HCT116 (cell line): ENCODE results near the gene ANKRD55. TPM values are rescaled to one million over a fixed set of nuclear protein-coding genes. Genes with fewer than 3 reads are reported as not detected.
"Not testable (repeated sequence)": the region's sequence is repeated elsewhere in the genome, so short reads cannot be mapped to it uniquely, and the experiment has no call there.

Source experiments
- ATAC-seq: fragments of 200-7000 bp; cut with Tn5 transposase; 2 replicates; pipeline ENCODE4 v1.9.1; 2020; ENCODE audit warnings: mild to moderate bottlenecking, moderate library complexity
- BruUV-seq: library from RNA; stranded (reverse); fragments of 400-500 nt; replicated peaks from 2 replicates; lab custom pipeline; 2021; lab: Mats Ljungman, UMichigan
- CTCF ChIA-PET: fragments of 300-600 bp; sonication (Branson Sonifier 250); formaldehyde crosslinking; loops from one replicate; lab custom pipeline; 2021; ENCODE audit warnings: antibody characterized with exemption; lab: Charles Lee
- POLR2A ChIA-PET: fragments of 300-600, 350-600 bp; sonication (Branson Sonifier 250); formaldehyde crosslinking; loops from one replicate; lab custom pipeline; 2021; ENCODE audit warnings: antibody characterized with exemption; lab: Charles Lee
- RAD21 ChIA-PET, 2 experiments: fragments of 300-600 bp; sonication (Branson Sonifier 250); formaldehyde crosslinking; loops; one replicate each; lab custom pipeline; 2023; ENCODE audit warnings: low total read pairs in 2 of 2; ENCODE audit not compliant: uncharacterized antibody in 2 of 2, unreplicated experiment in 2 of 2, low non-redundant PET in 1 of 2; lab: Charles Lee
- DNase-seq: peaks from one replicate; pipeline ENCODE4 v3.0.0-alpha.2; 2010; ENCODE audit warnings: low read depth, low spot score
- H2AFZ ChIP-seq: fragments of 200-600 bp; shearing (Covaris generic), sonication (generic); 2 replicates; pipeline ENCODE4 v1.6.1; 2017; ENCODE audit warnings: low read depth, mixed run types, mixed read lengths, antibody characterized with exemption, low read length; ENCODE audit not compliant: poor library complexity, severe bottlenecking
- H3K27ac ChIP-seq: 2 replicates; pipeline ENCODE4 v1.5.1; 2012; ENCODE audit warnings: low read depth, low read length
- H3K27me3 ChIP-seq: fragments of 200-600 bp; sonication (generic); 2 replicates; pipeline ENCODE4 v1.6.1; 2016; ENCODE audit warnings: mixed run types, low read length, mixed read lengths; ENCODE audit not compliant: insufficient read depth
- H3K36me3 ChIP-seq, 2 experiments: fragments of 200-500 bp in 1 of 2; fragments of 200-600 bp in 1 of 2; sonication (Bioruptor generic) in 1 of 2; sonication (generic) in 1 of 2; 2 replicates each; pipeline versions ENCODE4 v1.5.1 to v1.6.1; 2014 to 2016; ENCODE audit warnings: low read length in 2 of 2, inconsistent platforms in 1 of 2, mixed read lengths in 1 of 2, mixed run types in 1 of 2; ENCODE audit not compliant: insufficient read depth in 2 of 2, control insufficient read depth in 1 of 2
- H3K4me1 ChIP-seq, 2 experiments: fragments of 200-600 bp in 1 of 2; sonication (generic) in 1 of 2; 2 replicates each; pipeline versions ENCODE4 v1.5.1 to v1.6.1; 2012 to 2017; ENCODE audit warnings: low read length in 2 of 2, inconsistent platforms in 1 of 2, mild to moderate bottlenecking in 1 of 2, mixed read lengths in 1 of 2, mixed run types in 1 of 2, moderate library complexity in 1 of 2; ENCODE audit not compliant: insufficient read depth in 2 of 2, control insufficient read depth in 1 of 2
- H3K4me2 ChIP-seq: fragments of 200-600 bp; sonication (generic); 2 replicates; pipeline ENCODE4 v1.6.1; 2017; ENCODE audit warnings: mixed run types, low read length, mixed read lengths
- H3K4me3 ChIP-seq, 2 experiments: fragments of 200-600 bp in 1 of 2; sonication (generic) in 1 of 2; replicated peaks in 1 of 2; 2 replicates each; pipeline ENCODE4 v1.5.1; 2011 to 2016; ENCODE audit warnings: low read length in 2 of 2, control low read depth in 1 of 2, low read depth in 1 of 2, mild to moderate bottlenecking in 1 of 2, mixed read lengths in 1 of 2, mixed run types in 1 of 2
- H3K79me2 ChIP-seq: fragments of 200-600 bp; sonication (generic); 2 replicates; pipeline ENCODE4 v1.6.1; 2017; ENCODE audit warnings: mild to moderate bottlenecking, mixed run types, low read length, moderate library complexity, mixed read lengths; ENCODE audit not compliant: insufficient read depth
- H3K9ac ChIP-seq: fragments of 200-600 bp; sonication (generic); 2 replicates; pipeline ENCODE4 v1.6.1; 2016; ENCODE audit warnings: low read length, mixed read lengths
- H3K9me2 ChIP-seq: fragments of 200-600 bp; sonication (generic), shearing (Covaris generic); 2 replicates; pipeline ENCODE4 v1.6.1; 2017; ENCODE audit warnings: mixed run types, mild to moderate bottlenecking, moderate library complexity; ENCODE audit not compliant: insufficient read depth
- H3K9me3 ChIP-seq, 2 experiments: fragments of 200-500 bp in 1 of 2; fragments of 200-600 bp in 1 of 2; sonication (Bioruptor generic) in 1 of 2; sonication (generic) in 1 of 2; 2 replicates each; pipeline ENCODE4 v1.6.1; 2014 to 2017; ENCODE audit warnings: low read length in 2 of 2, mixed read lengths in 2 of 2, inconsistent platforms in 1 of 2, low read depth in 1 of 2, mild to moderate bottlenecking in 1 of 2, mixed run types in 1 of 2, moderate library complexity in 1 of 2; ENCODE audit not compliant: control insufficient read depth in 1 of 2, insufficient read depth in 1 of 2
- H4K20me1 ChIP-seq: fragments of 200-600 bp; sonication (generic), shearing (Covaris generic); 2 replicates; pipeline ENCODE4 v1.6.1; 2017; ENCODE audit warnings: mixed run types, mild to moderate bottlenecking, moderate library complexity; ENCODE audit not compliant: insufficient read depth
- CTCF ChIP-seq, 3 experiments: fragments of 200-600 bp in 1 of 3; sonication (generic) in 1 of 3; IDR thresholded peaks in 2 of 3; conservative IDR thresholded peaks in 1 of 3; 2 replicates each; pipeline ENCODE4 v1.5.1; 2012 to 2017; ENCODE audit warnings: low read depth in 2 of 3, low read length in 2 of 3, antibody characterized with exemption in 1 of 3, borderline replicate concordance in 1 of 3, control low read depth in 1 of 3, mild to moderate bottlenecking in 1 of 3, mixed read lengths in 1 of 3, mixed run types in 1 of 3, moderate library complexity in 1 of 3; ENCODE audit not compliant: insufficient read depth in 1 of 3
- EGR1 ChIP-seq: IDR thresholded peaks from 2 replicates; pipeline ENCODE4 v1.6.1; 2012; ENCODE audit warnings: low read depth
- EZH2phosphoT487 ChIP-seq: fragments of 200-600 bp; IDR thresholded peaks from 2 replicates; pipeline ENCODE4 v1.6.1; 2018; ENCODE audit warnings: antibody characterized with exemption, borderline replicate concordance
- POLR2A ChIP-seq: IDR thresholded peaks from 2 replicates; pipeline ENCODE4 v1.7.0; 2011; ENCODE audit warnings: borderline replicate concordance; ENCODE audit not compliant: insufficient read depth, insufficient read length; ENCODE audit errors: extremely low read depth
- RAD21 ChIP-seq: IDR thresholded peaks from 2 replicates; pipeline ENCODE4 v1.6.1; 2012; ENCODE audit warnings: low read depth, mild to moderate bottlenecking
- SP1 ChIP-seq: IDR thresholded peaks from 2 replicates; pipeline ENCODE4 v1.6.1; 2012; ENCODE audit warnings: low read depth
- TCF7L2 ChIP-seq: IDR thresholded peaks from 2 replicates; pipeline ENCODE4 v1.7.0; 2011; ENCODE audit warnings: borderline replicate concordance, inconsistent platforms; ENCODE audit not compliant: insufficient read depth, insufficient read length; ENCODE audit errors: extremely low read depth
- ZFX ChIP-seq: fragments of 450-650 bp; IDR thresholded peaks from 2 replicates; pipeline ENCODE4 v1.6.1; 2017
- ZNF274 ChIP-seq: fragments of 200-500 bp; sonication (Bioruptor generic); IDR thresholded peaks from 2 replicates; pipeline ENCODE4 v1.6.1; 2014; ENCODE audit warnings: mild to moderate bottlenecking, low read depth, low read length, inconsistent platforms
- intact Hi-C: fragments of 100-400 bp; cut with micrococcal nuclease; formaldehyde crosslinking; loops from 2 replicates; pipeline ENCODE4 v1.10.0; 2022
- total RNA-seq: library from RNA; stranded (reverse); gene quantifications from one replicate; pipeline ENCODE4 v1.2.1, GENCODE V29; 2021; ENCODE audit not compliant: unreplicated experiment
- TF ChIP-seq, protein P1 (sequence below): IDR thresholded peaks from 2 replicates; pipeline ENCODE4 v1.6.1; 2012

The ANKRD55 gene
- total RNA-seq, 1 experiment from 2014 or later = not detected

- Histone ChIP-seq H3K9me2 (no peaks in the 10 kb centered on the region), H3K79me2 (no peaks in the 10 kb centered on the region), H3K9ac (no peak overlapping the region), H3K27me3 (no peaks in the 10 kb centered on the region), H3K4me2 (no peak overlapping the region), H3K27ac (no peak overlapping the region), H3K4me1 (no peaks in the 10 kb centered on the region), H3K36me3 (no peaks in the 10 kb centered on the region), H3K9me3 (no peaks in the 10 kb centered on the region), H4K20me1 (no peaks in the 10 kb centered on the region), H2AFZ (no peak overlapping the region), H3K4me3 (no peak overlapping the region)
- DNase-seq (no peak), ATAC-seq (no peak)
- ChIA-PET RAD21 (no interaction called here), POLR2A (no interaction called here), CTCF (no interaction called here)
- intact Hi-C loops = no loop called here
- BruUV-seq = no TSS peak
- no peak for TF ChIP-seq CTCF (IDR thresholded peaks at IDR 0.05 in 2 of 3, conservative IDR thresholded peaks at IDR 0.05 in 1 of 3; ENCODE audit: borderline replicate concordance in 1 of 3, insufficient read depth in 1 of 3, low read depth in 2 of 3, low read length in 2 of 3)
- TF ChIP-seq ZFX = no peak
- TF ChIP-seq ZNF274 = no peak
These were observed 127.4 kb downstream of the ANKRD55 start for GRCh38 chr5:56105511-56106291.

DNA sequence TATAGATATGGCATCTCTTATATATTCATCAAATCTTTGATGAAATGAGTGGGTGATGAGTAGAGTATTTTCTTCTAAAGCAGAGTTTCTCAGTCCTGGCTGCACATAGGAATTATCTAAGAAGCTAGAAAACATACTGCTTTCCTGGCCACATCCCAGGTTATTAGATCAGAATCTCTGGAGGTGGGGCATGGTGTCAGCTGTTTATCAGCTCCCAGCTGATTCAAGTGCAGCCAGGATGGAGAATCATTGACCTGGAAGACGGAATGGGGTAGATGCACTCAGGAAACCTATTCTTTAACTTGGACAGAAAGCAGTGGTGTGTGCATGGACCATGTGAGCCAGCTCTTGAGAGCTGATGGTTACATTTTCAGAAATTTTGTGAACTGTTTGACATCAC, 130.2 kb downstream of the ANKRD55 start:
- Histone ChIP-seq H3K27me3 (no peaks in the 10 kb centered on the region), H3K36me3 (no peaks in the 10 kb centered on the region), H3K79me2 (no peaks in the 10 kb centered on the region), H3K27ac (no peak overlapping the region)
- DNase-seq = no peak
- TF ChIP-seq ZFX (no peak), ZNF274 (no peak), RAD21 (no peak), TCF7L2 (no peak), POLR2A (no peak), SP1 (no peak), EZH2phosphoT487 (no peak), EGR1 (no peak)
- TF ChIP-seq, protein P1, sequence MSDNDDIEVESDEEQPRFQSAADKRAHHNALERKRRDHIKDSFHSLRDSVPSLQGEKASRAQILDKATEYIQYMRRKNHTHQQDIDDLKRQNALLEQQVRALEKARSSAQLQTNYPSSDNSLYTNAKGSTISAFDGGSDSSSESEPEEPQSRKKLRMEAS = no peak
- TF ChIP-seq, all 23 proteins: peak for 0
- H3K9ac ChIP-seq = no peak overlapping the region
- CTCF ChIA-PET = no interaction called here
- H3K4me3 ChIP-seq = no peak overlapping the region
- ATAC-seq = no peak
- H2AFZ ChIP-seq = no peak overlapping the region
- no TSS peak for BruUV-seq
- H3K9me2 ChIP-seq = no peaks in the 10 kb centered on the region
- no peaks in the 10 kb centered on the region for H3K9me3 ChIP-seq
- peaks cover 0 to 6% of the 10 kb centered on the region in 2 experiments; a peak in 2 of 4 replicates for H3K4me1 ChIP-seq
- H3K4me2 ChIP-seq = no peak overlapping the region
- no peaks in the 10 kb centered on the region for H4K20me1 ChIP-seq
- intact Hi-C loops = no loop called here
- RAD21 ChIA-PET = no interaction called here
- POLR2A ChIA-PET = no interaction called here

- POLR2A ChIA-PET, ATAC-seq, RAD21 ChIA-PET, H3K79me2 ChIP-seq, H3K9me3 ChIP-seq, DNase-seq, H3K9ac ChIP-seq, H3K4me3 ChIP-seq, H3K9me2 ChIP-seq, H3K27ac ChIP-seq, intact Hi-C loops, CTCF ChIA-PET, H3K36me3 ChIP-seq, H3K4me2 ChIP-seq, H4K20me1 ChIP-seq, BruUV-seq, H2AFZ ChIP-seq, H3K27me3 ChIP-seq: not testable (repeated sequence)
- H3K4me1 ChIP-seq = peaks cover 2 to 11% of the 10 kb centered on the region in 2 experiments; a peak in 3 of 4 replicates
These were observed 130.9 kb downstream of the ANKRD55 start for GRCh38 chr5:56102207-56102606.
